A673 (cell line): ENCODE measurements around the gene SMARCC1. TPM values are rescaled to one million over a fixed set of nuclear protein-coding genes. Genes with fewer than 3 reads are reported as not detected.

ENCODE experiments used
- BruUV-seq: library from RNA; stranded (reverse); fragments of 400-500 nt; replicated peaks from 2 replicates; lab custom pipeline; 2021; lab: Mats Ljungman, UMichigan
- CTCF ChIA-PET: fragments of 300-600 bp; sonication (Branson Sonifier 250); formaldehyde crosslinking; loops from one replicate; lab custom pipeline; 2022; ENCODE audit warnings: antibody characterized with exemption; lab: Charles Lee
- POLR2A ChIA-PET: fragments of 300-600 bp; sonication (Branson Sonifier 250); formaldehyde crosslinking; loops from one replicate; lab custom pipeline; 2022; ENCODE audit warnings: antibody characterized with exemption; ENCODE audit not compliant: low non-redundant PET; lab: Charles Lee
- DNase-seq: peaks from one replicate; pipeline ENCODE4 v3.0.0-alpha.2; 2015; ENCODE audit warnings: low spot score
- H3K27ac ChIP-seq: fragments of 200-600 bp; sonication (generic); 2 replicates; pipeline ENCODE4 v1.5.1; 2016; ENCODE audit warnings: mixed run types, low read depth, mild to moderate bottlenecking, mixed read lengths, antibody characterized with exemption, low read length; ENCODE audit not compliant: poor library complexity, severe bottlenecking
- H3K27me3 ChIP-seq: fragments of 200-600 bp; sonication (generic); replicated peaks from 2 replicates; pipeline ENCODE4 v1.6.1; 2017; ENCODE audit warnings: mixed run types, low read depth, mild to moderate bottlenecking, mixed read lengths, antibody characterized with exemption, low read length; ENCODE audit not compliant: insufficient read depth, poor library complexity
- H3K36me3 ChIP-seq: fragments of 200-600 bp; sonication (generic); 2 replicates; pipeline ENCODE4 v1.6.1; 2016; ENCODE audit warnings: mixed run types, mild to moderate bottlenecking, mixed read lengths, antibody characterized with exemption, low read length; ENCODE audit not compliant: insufficient read depth, poor library complexity, severe bottlenecking
- H3K4me1 ChIP-seq: fragments of 200-600 bp; sonication (generic); 2 replicates; pipeline ENCODE4 v1.6.1; 2017; ENCODE audit warnings: mixed run types, mild to moderate bottlenecking, mixed read lengths, antibody characterized with exemption, low read length; ENCODE audit not compliant: insufficient read depth, poor library complexity, severe bottlenecking
- H3K4me3 ChIP-seq: fragments of 200-600 bp; sonication (generic); 2 replicates; pipeline ENCODE4 v1.5.1; 2016; ENCODE audit warnings: low read depth, mixed run types, mild to moderate bottlenecking, mixed read lengths, low read length; ENCODE audit not compliant: poor library complexity, severe bottlenecking
- H3K9me3 ChIP-seq: fragments of 200-600 bp; sonication (generic); 2 replicates; pipeline ENCODE4 v1.6.1; 2016; ENCODE audit warnings: mixed run types, low read depth, mild to moderate bottlenecking, mixed read lengths, antibody characterized with exemption, low read length; ENCODE audit not compliant: poor library complexity, severe bottlenecking
- EZH2 ChIP-seq: fragments of 200-600 bp; sonication (generic); IDR thresholded peaks from 2 replicates; pipeline ENCODE4 v1.6.1; 2017; ENCODE audit warnings: borderline replicate concordance, low read depth, mild to moderate bottlenecking, mixed read lengths, antibody characterized with exemption, low read length; ENCODE audit not compliant: poor library complexity, severe bottlenecking
- intact Hi-C: fragments of 100-400 bp; cut with micrococcal nuclease; formaldehyde crosslinking; loops from one replicate; pipeline ENCODE4 v1.10.0; 2022; ENCODE audit not compliant: unreplicated experiment
- total RNA-seq: library from RNA; stranded (reverse); gene quantifications from 2 replicates; pipeline ENCODE4 v1.2.3, GENCODE V29; 2021
- TF ChIP-seq, protein P1 (sequence below): fragments of 300-800, 200-600 bp; sonication (generic); conservative IDR thresholded peaks from 2 replicates; pipeline ENCODE4 v1.5.1; 2017; ENCODE audit warnings: low read depth, mild to moderate bottlenecking, antibody characterized with exemption, low read length, moderate library complexity, mixed read lengths

The SMARCC1 gene
- total RNA-seq, 1 experiment from 2014 or later, result 126 TPM

DNA sequence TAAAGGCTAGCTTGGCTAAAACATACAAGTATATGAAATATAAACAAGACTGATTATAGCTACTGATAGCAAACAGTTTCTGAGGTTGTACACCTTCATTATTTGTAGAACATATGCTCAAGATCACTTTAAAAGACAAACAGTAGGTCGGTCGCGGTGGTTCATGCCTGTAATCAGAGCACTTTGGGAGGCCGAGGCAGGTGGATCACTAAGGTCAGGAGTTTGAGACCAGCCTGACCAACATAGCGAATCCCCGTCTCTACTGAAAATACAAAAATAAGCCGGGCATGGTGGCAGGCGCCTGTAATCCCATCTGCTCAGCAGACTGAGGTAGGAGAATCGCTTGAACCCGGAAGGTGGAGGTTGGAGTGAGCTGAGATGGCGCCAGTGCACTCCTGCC, 80.3 kb downstream of the SMARCC1 start:
- intact Hi-C loops, result no loop called here
- DNase-seq, result no peak
- Histone ChIP-seq H3K4me1 (no peaks in the 10 kb centered on the region), H3K36me3 (peaks cover 59% of the 10 kb centered on the region), H3K27ac (no peak overlapping the region), H3K27me3 (no peaks in the 10 kb centered on the region), H3K4me3 (no peak overlapping the region), H3K9me3 (no peaks in the 10 kb centered on the region)
- no TSS peak for BruUV-seq
- POLR2A ChIA-PET, result no interaction called here
- CTCF ChIA-PET, result no interaction called here
- TF ChIP-seq, protein P1, sequence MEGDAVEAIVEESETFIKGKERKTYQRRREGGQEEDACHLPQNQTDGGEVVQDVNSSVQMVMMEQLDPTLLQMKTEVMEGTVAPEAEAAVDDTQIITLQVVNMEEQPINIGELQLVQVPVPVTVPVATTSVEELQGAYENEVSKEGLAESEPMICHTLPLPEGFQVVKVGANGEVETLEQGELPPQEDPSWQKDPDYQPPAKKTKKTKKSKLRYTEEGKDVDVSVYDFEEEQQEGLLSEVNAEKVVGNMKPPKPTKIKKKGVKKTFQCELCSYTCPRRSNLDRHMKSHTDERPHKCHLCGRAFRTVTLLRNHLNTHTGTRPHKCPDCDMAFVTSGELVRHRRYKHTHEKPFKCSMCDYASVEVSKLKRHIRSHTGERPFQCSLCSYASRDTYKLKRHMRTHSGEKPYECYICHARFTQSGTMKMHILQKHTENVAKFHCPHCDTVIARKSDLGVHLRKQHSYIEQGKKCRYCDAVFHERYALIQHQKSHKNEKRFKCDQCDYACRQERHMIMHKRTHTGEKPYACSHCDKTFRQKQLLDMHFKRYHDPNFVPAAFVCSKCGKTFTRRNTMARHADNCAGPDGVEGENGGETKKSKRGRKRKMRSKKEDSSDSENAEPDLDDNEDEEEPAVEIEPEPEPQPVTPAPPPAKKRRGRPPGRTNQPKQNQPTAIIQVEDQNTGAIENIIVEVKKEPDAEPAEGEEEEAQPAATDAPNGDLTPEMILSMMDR, result no peak
- TF ChIP-seq EZH2, result no peak

DNA sequence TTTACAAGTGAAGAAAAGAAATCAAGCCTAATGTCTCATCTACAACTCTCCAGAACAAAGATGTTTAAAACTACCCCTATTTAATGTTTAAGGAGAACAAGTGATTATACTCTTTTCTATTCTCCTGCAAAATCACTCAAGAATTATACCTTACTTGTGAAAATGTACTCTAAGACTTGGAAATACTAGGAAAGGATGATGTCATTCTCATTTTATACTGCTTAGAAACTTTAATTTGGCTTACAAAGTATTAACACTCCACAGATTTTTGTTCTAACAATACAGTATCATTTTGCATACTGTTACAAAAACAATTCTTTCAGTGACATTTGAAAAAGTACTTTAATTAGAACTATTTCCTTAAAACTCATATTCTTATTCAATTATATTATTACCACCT, 89.5 kb downstream of the SMARCC1 start:
- DNase-seq, result no peak
- H3K9me3 ChIP-seq, result no peaks in the 10 kb centered on the region
- H3K27ac ChIP-seq, result no peak overlapping the region
- no peaks in the 10 kb centered on the region for H3K27me3 ChIP-seq
- no peaks in the 10 kb centered on the region for H3K4me1 ChIP-seq
- BruUV-seq, result no TSS peak
- TF ChIP-seq, protein P1, result no peak
- ChIA-PET CTCF (no interaction called here), POLR2A (no interaction called here)
- intact Hi-C loops, result no loop called here
- no peak overlapping the region for H3K4me3 ChIP-seq
- H3K36me3 ChIP-seq, result peaks cover 47% of the 10 kb centered on the region

DNA sequence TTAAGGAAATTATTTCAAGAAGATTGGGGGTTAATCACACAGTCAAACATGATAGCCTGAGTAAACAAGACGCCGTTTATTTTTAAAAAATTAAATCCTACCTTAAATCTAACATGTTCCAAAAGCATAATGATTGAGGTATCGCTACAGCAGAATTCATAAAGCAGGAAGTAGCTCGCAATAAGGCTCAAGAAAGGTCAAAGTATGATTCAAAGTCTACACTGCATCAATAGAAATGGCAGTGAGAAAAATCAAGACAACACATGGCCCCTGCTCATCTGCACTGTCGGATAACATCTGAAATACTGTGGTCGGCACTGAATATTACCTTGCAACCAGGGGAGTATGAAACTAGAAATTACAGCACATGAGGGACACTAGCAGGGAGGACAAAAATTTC, 93.2 kb downstream of the SMARCC1 start:
- Histone ChIP-seq H3K36me3 (peaks cover 59% of the 10 kb centered on the region), H3K27me3 (no peaks in the 10 kb centered on the region), H3K9me3 (no peaks in the 10 kb centered on the region), H3K4me1 (no peaks in the 10 kb centered on the region), H3K4me3 (no peak overlapping the region), H3K27ac (no peak overlapping the region)
- CTCF ChIA-PET, result no interaction called here
- BruUV-seq, result no TSS peak
- TF ChIP-seq EZH2, result no peak
- TF ChIP-seq, protein P1, result no peak
- POLR2A ChIA-PET, result no interaction called here
- DNase-seq, result no peak
- intact Hi-C loops, result no loop called here
